ENCODE results near the gene SLC22A31. TPM values are rescaled to one million over a fixed set of nuclear protein-coding genes. Genes with fewer than 3 reads are reported as not detected.
"Not testable (repeated sequence)": the region's sequence is repeated elsewhere in the genome, so short reads cannot be mapped to it uniquely, and the experiment has no call there.

Gene SLC22A31
- total and polyA plus RNA-seq, 2 experiments from 2014 or later = 2.1 to 13.8 TPM

DNA sequence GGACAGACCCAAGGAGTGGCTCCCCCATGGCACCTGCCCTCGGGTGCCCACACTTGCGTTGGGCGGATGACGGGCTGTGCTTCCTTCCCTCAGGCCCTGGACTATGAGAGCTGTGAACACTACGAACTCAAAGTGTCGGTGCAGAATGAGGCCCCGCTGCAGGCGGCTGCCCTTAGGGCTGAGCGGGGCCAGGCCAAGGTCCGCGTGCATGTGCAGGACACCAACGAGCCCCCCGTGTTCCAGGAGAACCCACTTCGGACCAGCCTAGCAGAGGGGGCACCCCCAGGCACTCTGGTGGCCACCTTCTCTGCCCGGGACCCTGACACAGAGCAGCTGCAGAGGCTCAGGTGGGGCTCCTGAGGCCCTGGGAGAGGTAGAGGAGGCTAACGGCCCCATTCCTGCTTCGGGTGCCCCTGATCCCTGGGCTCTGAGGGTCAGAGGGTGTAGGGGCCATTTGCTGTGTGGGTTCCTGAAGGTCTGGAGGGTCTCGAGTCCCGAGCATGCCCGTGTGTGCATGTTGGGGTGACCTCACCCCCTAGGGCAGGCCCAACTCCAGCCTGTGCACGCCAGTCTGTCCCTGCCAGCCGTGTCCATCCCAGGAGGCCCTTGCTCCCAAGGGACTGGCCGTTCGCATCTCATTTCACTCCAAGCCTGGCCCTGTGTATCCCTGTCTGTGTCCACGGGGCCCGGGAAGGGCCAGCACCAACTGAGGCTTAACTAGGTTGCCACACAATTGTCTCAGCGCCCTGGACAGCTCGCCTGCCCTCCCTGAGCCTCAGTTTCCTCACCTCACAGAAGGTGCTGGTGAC lies 10.0 kb downstream of the SLC22A31 start:
- Histone ChIP-seq H3F3A (replicated peaks; ENCODE audit: low read depth) (no peaks in the 10 kb centered on the region), H3K4me2 (no peak overlapping the region), H3K27ac (ENCODE audit: low read depth) (no peak overlapping the region), H3K4me1 (ENCODE audit: insufficient read depth) (no peaks in the 10 kb centered on the region), H3K36me3 (ENCODE audit: insufficient read depth) (no peaks in the 10 kb centered on the region), H3K4me3 (no peak overlapping the region), H2AFZ (no peak overlapping the region), H4K20me1 (replicated peaks; ENCODE audit: insufficient read depth) (no peaks in the 10 kb centered on the region), H3K27me3 (ENCODE audit: insufficient read depth) (no peaks in the 10 kb centered on the region), H3K9me2 (ENCODE audit: insufficient read depth) (no peaks in the 10 kb centered on the region), H3K79me2 (replicated peaks; ENCODE audit: insufficient read depth) (no peaks in the 10 kb centered on the region)
- TF ChIP-seq STAT1 (IDR thresholded peaks at IDR 0.05; ENCODE audit: unreplicated experiment) (no peak), ZNF114 (CRISPR knock-in tag; IDR thresholded peaks at IDR 0.05) (no peak), ZNF331 (CRISPR knock-in tag; IDR thresholded peaks at IDR 0.05; ENCODE audit: low read depth) (no peak), POLR2AphosphoS5 (IDR thresholded peaks at IDR 0.05; ENCODE audit: low read depth) (no peak), JUNB (IDR thresholded peaks at IDR 0.05; ENCODE audit: unreplicated experiment) (no peak)
- TF ChIP-seq, protein P1, sequence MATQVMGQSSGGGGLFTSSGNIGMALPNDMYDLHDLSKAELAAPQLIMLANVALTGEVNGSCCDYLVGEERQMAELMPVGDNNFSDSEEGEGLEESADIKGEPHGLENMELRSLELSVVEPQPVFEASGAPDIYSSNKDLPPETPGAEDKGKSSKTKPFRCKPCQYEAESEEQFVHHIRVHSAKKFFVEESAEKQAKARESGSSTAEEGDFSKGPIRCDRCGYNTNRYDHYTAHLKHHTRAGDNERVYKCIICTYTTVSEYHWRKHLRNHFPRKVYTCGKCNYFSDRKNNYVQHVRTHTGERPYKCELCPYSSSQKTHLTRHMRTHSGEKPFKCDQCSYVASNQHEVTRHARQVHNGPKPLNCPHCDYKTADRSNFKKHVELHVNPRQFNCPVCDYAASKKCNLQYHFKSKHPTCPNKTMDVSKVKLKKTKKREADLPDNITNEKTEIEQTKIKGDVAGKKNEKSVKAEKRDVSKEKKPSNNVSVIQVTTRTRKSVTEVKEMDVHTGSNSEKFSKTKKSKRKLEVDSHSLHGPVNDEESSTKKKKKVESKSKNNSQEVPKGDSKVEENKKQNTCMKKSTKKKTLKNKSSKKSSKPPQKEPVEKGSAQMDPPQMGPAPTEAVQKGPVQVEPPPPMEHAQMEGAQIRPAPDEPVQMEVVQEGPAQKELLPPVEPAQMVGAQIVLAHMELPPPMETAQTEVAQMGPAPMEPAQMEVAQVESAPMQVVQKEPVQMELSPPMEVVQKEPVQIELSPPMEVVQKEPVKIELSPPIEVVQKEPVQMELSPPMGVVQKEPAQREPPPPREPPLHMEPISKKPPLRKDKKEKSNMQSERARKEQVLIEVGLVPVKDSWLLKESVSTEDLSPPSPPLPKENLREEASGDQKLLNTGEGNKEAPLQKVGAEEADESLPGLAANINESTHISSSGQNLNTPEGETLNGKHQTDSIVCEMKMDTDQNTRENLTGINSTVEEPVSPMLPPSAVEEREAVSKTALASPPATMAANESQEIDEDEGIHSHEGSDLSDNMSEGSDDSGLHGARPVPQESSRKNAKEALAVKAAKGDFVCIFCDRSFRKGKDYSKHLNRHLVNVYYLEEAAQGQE (IDR thresholded peaks at IDR 0.05; ENCODE audit: unreplicated experiment) = no peak
- ATAC-seq = no peak
- Mint-ChIP-seq H3K27ac (no peak overlapping the region), H3K9me3 (peaks cover 8% of the 10 kb centered on the region; the same call in 2 of the 3 replicates), H3K27me3 (ENCODE audit: insufficient read depth, low read depth, poor library complexity) (peaks cover 16% of the 10 kb centered on the region), H3K36me3 (ENCODE audit: low read depth) (no peaks in the 10 kb centered on the region), H3K4me3 (no peak overlapping the region; the same call in 1 of the 3 replicates), H3K4me1 (no peaks in the 10 kb centered on the region)
- no peak for DNase-seq (ENCODE audit: low spot score)

DNA sequence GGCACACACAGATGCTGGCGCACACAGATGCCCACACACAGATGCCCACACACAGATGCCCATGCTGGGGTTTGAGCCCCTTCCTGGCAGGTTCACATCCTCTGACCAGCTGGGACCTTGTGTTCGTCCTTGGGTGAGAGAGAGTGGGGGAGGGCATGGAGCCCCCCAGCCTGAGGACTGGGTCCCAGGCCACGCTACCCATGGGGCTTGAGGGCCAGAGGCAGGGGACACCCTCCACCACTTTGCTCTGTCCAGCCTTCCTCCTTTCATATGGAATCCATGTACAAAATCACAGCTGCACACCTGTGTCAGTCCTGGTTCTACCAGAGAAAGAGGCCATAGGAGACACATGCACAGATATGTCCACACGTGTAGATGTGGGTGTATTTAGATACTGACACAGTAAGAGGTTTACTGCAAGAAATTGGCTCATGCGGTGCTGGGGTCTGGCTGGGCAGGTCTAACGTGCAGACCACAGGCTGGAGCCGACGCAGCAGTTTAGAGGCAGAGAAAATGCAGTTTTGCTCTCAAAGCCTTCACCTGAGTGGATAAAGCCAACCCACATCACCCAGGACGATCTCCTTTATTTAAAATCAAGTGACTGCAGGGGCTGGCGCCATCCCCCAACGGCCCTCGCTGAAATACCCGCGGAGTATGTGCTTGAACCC lies 10.8 kb downstream of the SLC22A31 start:
- no peaks in the 10 kb centered on the region for H3K36me3 Mint-ChIP-seq (ENCODE audit: low read depth)
- TF ChIP-seq EZH2 (IDR thresholded peaks at IDR 0.05; ENCODE audit: low read depth, unreplicated experiment) (no peak), POLR2AphosphoS5 (IDR thresholded peaks at IDR 0.05; ENCODE audit: low read depth) (no peak), JUNB (IDR thresholded peaks at IDR 0.05; ENCODE audit: unreplicated experiment) (no peak), ZNF114 (CRISPR knock-in tag; IDR thresholded peaks at IDR 0.05) (no peak), NANOG (IDR thresholded peaks at IDR 0.05; ENCODE audit: borderline replicate concordance) (no peak), STAT1 (IDR thresholded peaks at IDR 0.05; ENCODE audit: unreplicated experiment) (no peak), EZH2phosphoT487 (IDR thresholded peaks at IDR 0.05; ENCODE audit: unreplicated experiment) (no peak)
- H3K36me3 ChIP-seq (ENCODE audit: insufficient read depth) = no peaks in the 10 kb centered on the region
- peaks cover 8% of the 10 kb centered on the region; the same call in 2 of the 3 replicates for H3K9me3 Mint-ChIP-seq
- H2AFZ ChIP-seq = no peak overlapping the region
- H3K27me3 Mint-ChIP-seq (ENCODE audit: insufficient read depth, low read depth, poor library complexity) = peaks cover 12% of the 10 kb centered on the region
- H3K9me2 ChIP-seq (ENCODE audit: insufficient read depth) = no peaks in the 10 kb centered on the region
- H3K4me3 ChIP-seq = no peak overlapping the region
- no peak overlapping the region for H3K27ac ChIP-seq (ENCODE audit: low read depth)
- H3K4me1 ChIP-seq (ENCODE audit: insufficient read depth) = no peaks in the 10 kb centered on the region
- no peaks in the 10 kb centered on the region for H3K4me1 Mint-ChIP-seq
- H3K27me3 ChIP-seq (ENCODE audit: insufficient read depth) = no peaks in the 10 kb centered on the region
- H3K79me2 ChIP-seq (replicated peaks; ENCODE audit: insufficient read depth) = no peaks in the 10 kb centered on the region
- DNase-seq (ENCODE audit: low spot score) (no peak), ATAC-seq (no peak)
- no peaks in the 10 kb centered on the region for H4K20me1 ChIP-seq (replicated peaks; ENCODE audit: insufficient read depth)
- no peaks in the 10 kb centered on the region for H3F3A ChIP-seq (replicated peaks; ENCODE audit: low read depth)
- H3K27ac Mint-ChIP-seq = no peak overlapping the region
- no peak overlapping the region for H3K4me2 ChIP-seq
- H3K4me3 Mint-ChIP-seq = no peak overlapping the region

DNA sequence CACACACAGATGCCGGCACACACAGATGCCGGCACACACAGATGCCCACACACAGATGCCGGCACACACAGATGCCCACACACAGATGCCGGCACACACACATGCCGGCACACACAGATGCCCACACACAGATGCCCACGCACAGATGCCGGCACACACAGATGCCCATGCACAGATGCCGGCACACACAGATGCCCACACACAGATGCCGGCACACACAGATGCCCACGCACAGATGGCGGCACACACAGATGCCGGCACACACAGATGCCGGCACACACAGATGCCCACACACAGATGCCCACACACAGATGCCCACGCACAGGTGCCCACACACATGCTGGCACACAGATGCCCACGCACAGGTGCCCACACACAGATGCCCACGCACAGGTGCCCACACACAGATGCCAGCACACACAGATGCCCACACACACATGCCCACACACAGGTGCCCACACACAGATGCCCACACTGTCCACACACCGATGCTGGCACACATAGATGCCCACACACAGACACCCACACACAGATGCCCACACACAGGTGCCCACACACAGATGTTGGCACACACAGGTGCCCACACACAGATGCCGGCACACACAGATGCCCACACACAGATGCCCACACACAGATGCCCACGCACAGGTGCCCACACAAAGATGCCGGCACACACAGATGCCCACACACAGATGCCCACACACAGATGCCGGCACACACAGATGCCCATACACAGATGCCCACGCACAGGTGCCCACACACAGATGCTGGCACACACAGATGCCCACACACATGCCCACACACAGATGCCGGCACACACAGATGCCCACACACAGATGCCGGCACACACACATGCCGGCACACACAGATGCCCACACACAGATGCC lies 11.6 kb downstream of the SLC22A31 start:
- H3K4me3 Mint-ChIP-seq; H3K27me3 ChIP-seq (ENCODE audit: insufficient read depth); H3K9me3 Mint-ChIP-seq; H3K27ac ChIP-seq (ENCODE audit: low read depth); H3K4me1 ChIP-seq (ENCODE audit: insufficient read depth); H3K27ac Mint-ChIP-seq; DNase-seq (ENCODE audit: low spot score); H3F3A ChIP-seq (replicated peaks; ENCODE audit: low read depth); ATAC-seq; H3K4me3 ChIP-seq; H3K36me3 Mint-ChIP-seq (ENCODE audit: low read depth); H2AFZ ChIP-seq; H3K4me1 Mint-ChIP-seq; H3K36me3 ChIP-seq (ENCODE audit: insufficient read depth); H3K9me2 ChIP-seq (ENCODE audit: insufficient read depth); H3K4me2 ChIP-seq; H3K79me2 ChIP-seq (replicated peaks; ENCODE audit: insufficient read depth); H4K20me1 ChIP-seq (replicated peaks; ENCODE audit: insufficient read depth): not testable (repeated sequence)
- peaks cover 12% of the 10 kb centered on the region for H3K27me3 Mint-ChIP-seq (ENCODE audit: insufficient read depth, low read depth, poor library complexity)

Measured in GM23338 (cell line).